LNCaP clone FGC (cell line): ENCODE data around the gene CNPPD1.

ENCODE experiments used
- DNase-seq: peaks from one replicate; pipeline ENCODE4 v3.0.0-alpha.2; 2011; ENCODE audit warnings: low read depth
- H3K4me3 ChIP-seq: 2 replicates; pipeline ENCODE4 v1.5.1; 2011; ENCODE audit warnings: mild to moderate bottlenecking, low read depth, low read length, control low read depth
- CTCF ChIP-seq: IDR thresholded peaks from 2 replicates; pipeline ENCODE4 v1.5.1; 2012; ENCODE audit warnings: mild to moderate bottlenecking; ENCODE audit not compliant: control insufficient read depth, insufficient read depth; ENCODE audit errors: extremely low read depth

CNPPD1 gene

GRCh38 chr2:219124381-219125110, 52.2 kb downstream of the CNPPD1 start:
- TF ChIP-seq CTCF = no peak
- no peak for DNase-seq
- H3K4me3 ChIP-seq = no peak overlapping the region

- TF ChIP-seq CTCF = no peak
- no peak overlapping the region for H3K4me3 ChIP-seq
These were observed 53.2 kb downstream of the CNPPD1 start for GRCh38 chr2:219123356-219124135.

GRCh38 chr2:219122202-219122980, 54.3 kb downstream of the CNPPD1 start:
- no peak for TF ChIP-seq CTCF
- H3K4me3 ChIP-seq = no peak overlapping the region
- DNase-seq = peak; percentile 74

More at GRCh38 chr2:219123356-219124135, 53.2 kb downstream of the CNPPD1 start:
- DNase-seq = no peak
